ENCODE measurements around the gene PCDHB1. TPM values are rescaled to one million over a fixed set of nuclear protein-coding genes. Genes with fewer than 3 reads are reported as not detected.

Gene PCDHB1
- total RNA-seq, 6 experiments from 2014 or later: not detected

GRCh38 chr5:141040093-141040770 lies 10.9 kb upstream of the PCDHB1 start:
- no peaks in the 10 kb centered on the region for H3K27me3 Mint-ChIP-seq (ENCODE audit: insufficient read depth)
- TF ChIP-seq, protein P1, sequence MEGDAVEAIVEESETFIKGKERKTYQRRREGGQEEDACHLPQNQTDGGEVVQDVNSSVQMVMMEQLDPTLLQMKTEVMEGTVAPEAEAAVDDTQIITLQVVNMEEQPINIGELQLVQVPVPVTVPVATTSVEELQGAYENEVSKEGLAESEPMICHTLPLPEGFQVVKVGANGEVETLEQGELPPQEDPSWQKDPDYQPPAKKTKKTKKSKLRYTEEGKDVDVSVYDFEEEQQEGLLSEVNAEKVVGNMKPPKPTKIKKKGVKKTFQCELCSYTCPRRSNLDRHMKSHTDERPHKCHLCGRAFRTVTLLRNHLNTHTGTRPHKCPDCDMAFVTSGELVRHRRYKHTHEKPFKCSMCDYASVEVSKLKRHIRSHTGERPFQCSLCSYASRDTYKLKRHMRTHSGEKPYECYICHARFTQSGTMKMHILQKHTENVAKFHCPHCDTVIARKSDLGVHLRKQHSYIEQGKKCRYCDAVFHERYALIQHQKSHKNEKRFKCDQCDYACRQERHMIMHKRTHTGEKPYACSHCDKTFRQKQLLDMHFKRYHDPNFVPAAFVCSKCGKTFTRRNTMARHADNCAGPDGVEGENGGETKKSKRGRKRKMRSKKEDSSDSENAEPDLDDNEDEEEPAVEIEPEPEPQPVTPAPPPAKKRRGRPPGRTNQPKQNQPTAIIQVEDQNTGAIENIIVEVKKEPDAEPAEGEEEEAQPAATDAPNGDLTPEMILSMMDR (IDR thresholded peaks at IDR 0.05): peak; percentile 46
- H3K9me3 Mint-ChIP-seq: peaks cover 10% of the 10 kb centered on the region
- H3K36me3 Mint-ChIP-seq (ENCODE audit: low read depth): no peaks in the 10 kb centered on the region
- DNase-seq: no peak
- H3K4me1 Mint-ChIP-seq (ENCODE audit: low read depth): no peaks in the 10 kb centered on the region
- no peak overlapping the region for H3K4me3 Mint-ChIP-seq
- no peak overlapping the region for H3K27ac Mint-ChIP-seq

DNA sequence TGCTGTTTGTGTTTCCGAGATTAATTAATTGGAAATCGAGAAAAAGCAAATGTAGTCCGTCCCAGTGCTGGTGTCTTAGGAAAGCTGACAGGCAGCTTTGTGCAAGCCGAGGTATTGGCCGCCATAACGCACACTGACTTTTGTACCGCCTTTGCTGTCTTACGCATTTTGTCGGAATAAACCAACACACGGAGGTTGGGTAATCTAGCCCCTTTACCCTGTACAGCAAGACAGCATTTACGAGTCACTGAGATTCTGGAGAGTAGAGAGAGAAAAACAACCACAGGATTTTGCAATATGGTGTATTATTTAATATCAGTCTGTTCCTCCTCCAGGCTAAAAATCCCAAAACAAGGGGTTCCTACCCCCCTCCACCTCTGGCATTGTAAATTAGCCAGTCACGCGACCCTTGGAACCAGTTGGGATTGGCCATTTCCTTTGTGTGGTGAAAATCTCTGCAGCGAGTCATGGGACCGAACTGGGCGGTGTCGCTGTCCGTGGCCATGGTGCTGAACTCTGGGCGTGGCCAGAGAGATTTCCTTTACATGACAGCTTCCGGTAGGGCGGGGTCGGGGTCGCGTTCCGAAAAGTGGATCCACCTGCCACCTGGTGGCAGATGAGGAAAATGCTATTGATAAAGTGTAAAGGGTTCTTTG lies 10.3 kb upstream of the PCDHB1 start:
- no peaks in the 10 kb centered on the region for H3K36me3 Mint-ChIP-seq (ENCODE audit: low read depth)
- no peak overlapping the region for H3K27ac Mint-ChIP-seq
- TF ChIP-seq, protein P1 (IDR thresholded peaks at IDR 0.05): peak; percentile 75
- no peak overlapping the region for H3K4me3 Mint-ChIP-seq
- peaks cover 10% of the 10 kb centered on the region for H3K9me3 Mint-ChIP-seq
- peak; percentile 32 for DNase-seq
- no peaks in the 10 kb centered on the region for H3K4me1 Mint-ChIP-seq (ENCODE audit: low read depth)
- H3K27me3 Mint-ChIP-seq (ENCODE audit: insufficient read depth): no peaks in the 10 kb centered on the region

GRCh38 chr5:141041427-141041785 lies 9.8 kb upstream of the PCDHB1 start:
- Mint-ChIP-seq H3K27ac (no peak overlapping the region), H3K4me1 (ENCODE audit: low read depth) (no peaks in the 10 kb centered on the region), H3K4me3 (no peak overlapping the region), H3K9me3 (peaks cover 7% of the 10 kb centered on the region), H3K36me3 (ENCODE audit: low read depth) (no peaks in the 10 kb centered on the region), H3K27me3 (ENCODE audit: insufficient read depth) (no peaks in the 10 kb centered on the region)
- TF ChIP-seq, protein P1 (IDR thresholded peaks at IDR 0.05): peak; percentile 53
- DNase-seq: no peak

DNA sequence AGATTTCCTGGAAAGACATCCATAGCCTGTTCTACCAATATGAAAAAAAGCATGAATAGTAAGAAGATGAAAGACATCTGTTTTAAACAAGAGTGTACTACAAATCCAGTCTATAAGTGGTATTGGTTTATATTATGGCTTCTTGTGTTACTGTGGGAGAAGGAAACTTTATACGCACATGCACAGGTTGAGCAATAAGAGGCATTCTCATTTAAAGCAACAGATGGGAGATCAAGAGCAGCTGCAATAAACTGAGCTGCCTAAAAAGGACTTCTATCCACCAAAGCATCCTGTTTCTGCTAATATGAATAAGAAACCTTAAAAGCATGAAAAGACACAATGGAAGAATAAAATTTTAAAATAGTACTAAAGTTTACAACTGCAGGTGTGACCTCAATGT lies 8.6 kb upstream of the PCDHB1 start:
- no peaks in the 10 kb centered on the region for H3K36me3 Mint-ChIP-seq (ENCODE audit: low read depth)
- H3K27ac Mint-ChIP-seq: no peak overlapping the region
- H3K4me1 Mint-ChIP-seq (ENCODE audit: low read depth): no peaks in the 10 kb centered on the region
- no peak overlapping the region for H3K4me3 Mint-ChIP-seq
- no peak for DNase-seq
- TF ChIP-seq, protein P1 (IDR thresholded peaks at IDR 0.05): no peak
- no peaks in the 10 kb centered on the region for H3K27me3 Mint-ChIP-seq (ENCODE audit: insufficient read depth)
- H3K9me3 Mint-ChIP-seq: peaks cover 4% of the 10 kb centered on the region; the same call in 1 of the 2 replicates

DNA sequence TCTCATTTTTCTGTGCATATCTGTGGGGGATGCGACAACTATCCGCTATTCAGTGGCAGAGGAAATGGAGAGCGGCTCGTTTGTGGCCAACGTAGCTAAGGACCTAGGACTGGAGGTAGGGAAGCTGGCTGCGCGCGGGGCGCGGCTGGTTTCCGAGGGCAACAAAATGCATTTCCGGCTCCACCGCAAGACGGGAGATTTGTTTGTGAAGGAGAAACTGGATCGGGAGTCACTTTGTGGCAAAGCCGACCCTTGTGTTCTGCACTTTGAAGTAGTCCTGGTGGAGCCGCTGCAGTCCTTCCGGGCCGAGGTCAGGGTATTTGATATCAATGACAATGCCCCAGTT lies 320 bp downstream of the PCDHB1 start:
- TF ChIP-seq, protein P1 (IDR thresholded peaks at IDR 0.05): no peak
- H3K27me3 Mint-ChIP-seq (ENCODE audit: insufficient read depth): peaks cover 3% of the 10 kb centered on the region
- peak overlapping the region; percentile 53 for H3K4me3 Mint-ChIP-seq
- no peaks in the 10 kb centered on the region for H3K36me3 Mint-ChIP-seq (ENCODE audit: low read depth)
- no peaks in the 10 kb centered on the region for H3K4me1 Mint-ChIP-seq (ENCODE audit: low read depth)
- H3K27ac Mint-ChIP-seq: no peak overlapping the region
- no peak for DNase-seq
- H3K9me3 Mint-ChIP-seq: peaks cover 4% of the 10 kb centered on the region

All from HFFc6 (cell line).